NCI-H1105 (cell line): ENCODE measurements around the gene PKNOX2.

Experiments
- DNase-seq: peaks from one replicate; lab custom pipeline; 2025; lab: John Stamatoyannopoulos, UW

Gene PKNOX2

DNA sequence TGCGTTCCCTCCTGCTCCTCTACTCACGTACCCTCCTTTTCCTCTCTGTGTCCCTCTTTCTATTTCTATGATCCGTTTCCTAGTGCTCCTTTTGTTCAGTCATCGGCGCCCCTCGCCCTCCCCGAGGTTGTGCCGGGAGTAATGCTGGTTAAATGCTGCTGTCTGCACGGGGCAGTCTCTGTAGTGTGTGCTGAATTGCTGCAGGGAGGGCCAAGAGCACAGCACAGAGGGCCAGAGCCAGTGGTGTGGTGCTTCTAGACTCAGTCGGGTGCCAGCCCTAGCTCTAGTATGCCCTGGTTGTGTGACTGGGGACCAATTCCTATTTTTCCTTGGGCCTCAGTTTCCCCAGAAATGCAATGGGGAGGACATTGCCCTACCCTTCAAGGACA, 98.3 kb downstream of the PKNOX2 start:
- no peak for DNase-seq

GRCh38 chr11:125263268-125263790, 98.8 kb downstream of the PKNOX2 start:
- no peak for DNase-seq

GRCh38 chr11:125264100-125265022, 99.8 kb downstream of the PKNOX2 start:
- no peak for DNase-seq

- DNase-seq: no peak
Observed at GRCh38 chr11:125267548-125267947, 103.0 kb downstream of the PKNOX2 start.

GRCh38 chr11:125268611-125269010, 104.1 kb downstream of the PKNOX2 start:
- DNase-seq: no peak

GRCh38 chr11:125270106-125270505, 105.6 kb downstream of the PKNOX2 start:
- DNase-seq: no peak

DNA sequence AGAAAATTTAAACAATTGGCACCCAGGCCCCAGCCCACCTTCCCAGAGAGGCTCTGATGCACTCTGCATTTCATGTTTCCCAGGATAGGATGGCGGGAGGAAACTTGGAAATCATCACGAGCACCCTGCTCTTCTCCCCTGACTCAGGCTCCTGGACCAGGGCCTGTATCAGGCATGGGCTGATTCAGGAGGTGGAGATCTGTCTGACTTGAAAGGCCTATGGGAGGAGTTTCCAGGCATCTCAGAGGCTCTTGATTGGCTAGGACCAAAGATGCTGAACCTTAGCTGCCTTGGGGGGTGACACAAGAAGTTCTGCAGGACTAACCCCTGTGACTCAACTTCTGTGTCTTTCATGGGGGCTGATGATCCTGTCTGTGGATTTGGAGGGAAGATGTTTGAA, 106.2 kb downstream of the PKNOX2 start:
- no peak for DNase-seq

DNA sequence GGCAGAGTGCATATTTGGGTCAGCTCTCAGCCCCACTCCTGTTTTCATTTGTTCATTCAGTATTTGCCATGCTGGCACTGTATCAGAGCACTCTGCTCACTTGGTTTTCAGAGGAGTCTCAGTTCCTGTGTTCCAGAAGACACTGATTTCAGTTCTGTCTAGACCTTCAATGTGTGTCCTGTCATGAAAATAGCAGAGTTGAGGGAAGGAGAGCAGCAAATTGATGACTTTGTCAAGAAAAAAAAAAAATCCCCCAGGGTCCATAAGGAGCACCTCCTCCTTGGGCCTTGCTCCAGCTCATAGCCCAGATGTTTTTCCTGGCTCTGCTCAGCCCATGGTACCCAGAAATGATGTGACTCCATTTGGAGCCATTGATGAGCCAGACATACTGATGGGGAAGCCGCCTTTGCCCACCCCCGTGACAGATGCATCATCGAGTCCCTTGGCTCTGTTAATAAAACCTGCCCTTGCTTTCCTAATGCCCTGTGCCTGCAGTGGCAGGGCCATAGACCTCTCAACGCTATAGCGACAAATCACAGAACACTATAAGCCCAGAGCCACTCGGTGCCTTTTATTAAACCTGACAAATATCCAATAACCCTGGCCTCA, 107.0 kb downstream of the PKNOX2 start:
- no peak for DNase-seq

GRCh38 chr11:125272092-125272491, 107.5 kb downstream of the PKNOX2 start:
- no peak for DNase-seq

- DNase-seq: no peak
Observed at GRCh38 chr11:125272821-125273220, 108.3 kb downstream of the PKNOX2 start.

DNA sequence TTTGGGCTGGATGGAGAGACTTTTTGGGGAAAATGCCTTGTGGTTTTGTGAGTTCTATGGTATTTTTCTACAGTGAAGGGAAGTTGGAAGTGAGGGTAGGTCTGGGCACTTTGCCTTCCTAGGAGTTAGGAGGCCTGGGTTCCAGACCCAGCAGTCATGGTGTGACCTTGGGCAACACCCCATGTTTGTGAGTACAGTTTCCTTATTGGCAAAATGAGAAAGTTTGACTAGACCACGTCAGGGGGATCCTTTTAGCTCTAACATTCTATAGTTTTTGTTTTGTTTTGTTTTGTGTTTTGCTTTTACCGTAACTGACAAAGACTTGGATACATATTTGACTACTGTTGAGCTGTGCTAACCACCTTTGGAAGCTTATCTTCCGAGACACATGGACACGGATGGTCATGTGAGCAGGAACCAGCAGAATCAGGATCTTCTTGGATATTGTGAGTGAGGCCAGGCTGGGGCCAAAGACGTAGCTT, 109.0 kb downstream of the PKNOX2 start:
- no peak for DNase-seq

DNA sequence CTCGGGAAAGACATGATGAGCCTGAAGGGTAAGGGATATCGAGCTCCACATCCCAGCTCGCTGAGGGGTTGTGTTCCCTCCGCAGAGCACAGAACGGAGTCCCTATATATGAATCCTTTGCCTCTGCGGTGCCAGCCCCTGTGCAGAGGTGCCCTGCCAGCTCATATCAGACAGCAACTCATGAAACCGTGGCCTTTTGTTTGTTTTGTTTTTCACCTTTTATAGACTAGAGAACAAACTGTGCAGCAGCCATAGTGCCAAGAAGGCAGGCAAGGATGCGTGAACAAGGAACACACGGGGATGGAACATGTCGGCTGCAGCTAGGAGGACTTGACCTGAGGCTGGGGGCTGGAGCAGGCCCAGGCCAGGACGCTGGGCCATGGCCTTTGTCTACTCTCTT, 109.8 kb downstream of the PKNOX2 start:
- DNase-seq: no peak

- no peak for DNase-seq
Observed at GRCh38 chr11:125274774-125275173, 110.2 kb downstream of the PKNOX2 start.

DNA sequence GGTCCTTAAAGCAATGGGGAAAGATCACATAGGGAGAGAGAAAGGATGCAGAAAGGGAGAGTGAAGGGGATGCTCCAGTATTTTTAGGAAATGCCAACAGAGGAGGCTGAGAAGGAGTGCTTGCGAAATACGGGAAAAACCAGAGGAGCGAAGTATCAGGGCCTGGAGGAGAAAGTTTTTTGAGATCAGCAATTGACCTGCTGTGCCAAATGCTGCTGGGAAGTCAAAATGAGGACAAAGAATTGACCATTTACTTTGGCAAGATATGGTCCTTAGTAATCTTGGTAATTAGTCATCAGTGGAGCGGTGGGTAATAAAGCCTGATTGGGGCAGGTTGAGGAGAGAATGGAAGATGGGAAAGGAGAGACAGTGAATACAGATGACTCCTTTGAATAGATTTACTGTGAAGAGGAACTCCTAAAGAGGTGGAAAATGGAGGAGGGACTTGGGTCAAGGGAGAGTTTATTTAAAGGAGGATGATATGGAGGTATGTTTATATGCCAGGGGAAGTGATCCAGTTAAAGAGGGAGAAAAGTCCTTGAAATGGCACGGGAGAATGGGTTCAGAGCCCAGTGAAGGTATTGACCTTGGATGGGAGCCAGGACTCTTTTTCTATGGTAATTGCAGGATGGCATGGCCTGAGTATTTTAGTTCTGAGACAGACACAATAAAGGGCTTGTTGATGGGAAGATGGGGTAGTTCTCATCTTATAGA, 111.5 kb downstream of the PKNOX2 start:
- DNase-seq: peak; percentile 89

DNA sequence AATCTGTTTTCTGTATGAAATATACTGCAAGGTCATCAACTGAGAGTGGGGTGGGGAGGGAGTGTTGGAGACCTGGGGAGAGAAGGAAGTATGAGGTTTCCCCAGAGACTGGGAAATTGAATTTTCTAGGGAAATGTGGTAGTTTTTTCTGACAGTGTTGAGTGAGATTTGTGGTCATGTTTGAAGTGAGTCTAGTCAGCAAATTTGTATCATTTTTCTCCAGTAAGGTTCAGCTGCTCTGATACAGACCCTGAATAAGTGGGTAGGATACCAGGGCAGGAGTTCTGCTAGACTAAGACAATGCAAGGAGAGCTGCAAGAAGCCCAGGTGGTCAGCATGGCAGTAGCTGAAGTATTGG, 112.0 kb downstream of the PKNOX2 start:
- DNase-seq: no peak

- no peak for DNase-seq
Observed at GRCh38 chr11:125279676-125280418, 115.3 kb downstream of the PKNOX2 start.

DNA sequence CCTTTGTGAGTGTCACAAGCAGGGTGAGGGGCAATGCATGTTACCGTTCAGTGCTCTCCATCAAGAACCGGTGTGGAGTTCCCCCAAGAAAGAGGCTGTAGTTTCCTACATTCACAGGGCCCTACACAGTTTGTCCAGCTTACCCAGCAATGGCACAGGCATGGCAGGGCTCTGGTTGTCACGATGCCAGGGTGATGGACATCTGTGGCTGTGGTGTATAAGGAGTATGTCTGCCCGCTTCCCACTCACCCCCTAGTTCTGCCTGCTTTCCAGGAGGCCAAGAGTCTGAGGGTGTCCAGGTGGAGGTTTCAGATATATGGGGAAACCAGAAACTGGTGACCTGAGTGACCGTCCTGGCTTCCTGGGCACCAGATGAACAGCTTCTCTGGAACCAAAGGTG, 116.1 kb downstream of the PKNOX2 start:
- no peak for DNase-seq

- DNase-seq: no peak
Observed at GRCh38 chr11:125281831-125282595, 117.5 kb downstream of the PKNOX2 start.

GRCh38 chr11:125282596-125282914, 118.0 kb downstream of the PKNOX2 start:
- no peak for DNase-seq

DNA sequence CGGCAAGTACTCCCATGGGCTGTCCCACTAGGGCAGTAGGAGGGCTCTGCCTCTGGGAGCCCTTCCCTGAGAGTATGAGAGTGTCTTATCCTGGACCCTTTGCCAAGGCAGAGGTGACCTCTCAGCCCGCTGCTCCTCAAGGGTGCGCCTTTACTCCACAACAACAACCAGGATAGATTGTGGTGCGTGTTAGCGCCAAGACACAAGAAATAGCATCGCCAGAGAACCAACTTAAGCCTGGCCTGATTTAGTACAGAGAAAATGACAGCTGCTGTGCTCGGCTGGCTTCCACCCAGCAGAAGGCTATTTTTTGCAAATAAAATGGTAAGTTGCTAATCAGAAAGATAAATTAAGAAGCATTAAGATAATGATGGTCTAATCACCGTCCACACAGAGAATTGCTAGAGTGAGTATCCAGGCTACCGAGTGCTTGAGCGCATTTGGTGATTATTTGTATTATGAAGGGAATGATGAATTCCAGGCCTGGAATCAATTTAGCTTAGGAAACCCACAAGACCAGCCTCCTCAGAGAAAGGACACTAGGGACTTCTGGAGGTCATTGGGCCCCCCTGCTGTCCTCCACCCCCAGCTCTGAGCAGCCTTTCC, 119.8 kb downstream of the PKNOX2 start:
- no peak for DNase-seq

DNA sequence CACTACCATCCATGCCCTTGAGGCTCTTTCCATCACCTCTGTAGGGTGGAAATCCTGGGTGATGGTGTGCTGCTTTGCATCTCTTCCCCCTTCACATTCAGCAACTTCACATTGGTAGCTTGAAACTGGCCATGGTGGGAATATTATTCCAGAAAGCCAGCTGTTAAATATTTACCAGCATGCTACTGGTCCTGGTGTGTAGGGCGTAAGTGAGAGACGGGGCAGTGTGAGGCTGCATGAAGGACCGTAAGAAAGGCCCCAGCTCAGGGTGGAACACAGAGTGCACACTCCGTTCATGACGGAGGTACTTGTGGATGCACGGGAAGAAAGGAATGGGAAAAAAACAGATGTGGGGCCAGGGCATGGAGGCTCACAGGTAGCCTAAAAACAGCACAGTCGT, 121.3 kb downstream of the PKNOX2 start:
- no peak for DNase-seq
